Measurements from ENCODE around the gene ANO8.

ANO8 gene

GRCh38 chr19:17340871-17341357, 6.3 kb upstream of the ANO8 start:
- H3K4me3 ChIP-seq (ENCODE audit: low read length): no peak overlapping the region
- no peak overlapping the region for H3K27ac ChIP-seq (ENCODE audit: low read depth, low read length)
- peaks cover 7% of the 10 kb centered on the region for H3K4me1 ChIP-seq (ENCODE audit: control insufficient read depth, insufficient read depth, low read length)
- H3K9ac ChIP-seq (ENCODE audit: low read length): no peak overlapping the region
- no peaks in the 10 kb centered on the region for H3K36me3 ChIP-seq (ENCODE audit: control insufficient read depth, insufficient read depth, low read length)
- H3K27me3 ChIP-seq (ENCODE audit: control insufficient read depth, insufficient read depth, low read length): no peaks in the 10 kb centered on the region

- Histone ChIP-seq H3K9ac (ENCODE audit: low read length) (no peak overlapping the region), H3K4me1 (ENCODE audit: control insufficient read depth, insufficient read depth, low read length) (peaks cover 8% of the 10 kb centered on the region), H3K27me3 (ENCODE audit: control insufficient read depth, insufficient read depth, low read length) (no peaks in the 10 kb centered on the region), H3K4me3 (ENCODE audit: low read length) (no peak overlapping the region), H3K27ac (ENCODE audit: low read depth, low read length) (no peak overlapping the region), H3K36me3 (ENCODE audit: control insufficient read depth, insufficient read depth, low read length) (no peaks in the 10 kb centered on the region)
Observed at GRCh38 chr19:17340302-17340870, 5.7 kb upstream of the ANO8 start.

GRCh38 chr19:17339088-17339741, 4.6 kb upstream of the ANO8 start:
- Histone ChIP-seq H3K4me3 (ENCODE audit: low read length) (no peak overlapping the region), H3K27ac (ENCODE audit: low read depth, low read length) (no peak overlapping the region), H3K27me3 (ENCODE audit: control insufficient read depth, insufficient read depth, low read length) (no peaks in the 10 kb centered on the region), H3K36me3 (ENCODE audit: control insufficient read depth, insufficient read depth, low read length) (no peaks in the 10 kb centered on the region), H3K9ac (ENCODE audit: low read length) (no peak overlapping the region), H3K4me1 (ENCODE audit: control insufficient read depth, insufficient read depth, low read length) (peaks cover 12% of the 10 kb centered on the region)

- Histone ChIP-seq H3K9ac (ENCODE audit: low read length) (no peak overlapping the region), H3K4me1 (ENCODE audit: control insufficient read depth, insufficient read depth, low read length) (peaks cover 12% of the 10 kb centered on the region), H3K27ac (ENCODE audit: low read depth, low read length) (no peak overlapping the region), H3K36me3 (ENCODE audit: control insufficient read depth, insufficient read depth, low read length) (no peaks in the 10 kb centered on the region), H3K4me3 (ENCODE audit: low read length) (peak overlapping the region; percentile 84), H3K27me3 (ENCODE audit: control insufficient read depth, insufficient read depth, low read length) (no peaks in the 10 kb centered on the region)
Observed at GRCh38 chr19:17338433-17339078, 3.9 kb upstream of the ANO8 start.

DNA sequence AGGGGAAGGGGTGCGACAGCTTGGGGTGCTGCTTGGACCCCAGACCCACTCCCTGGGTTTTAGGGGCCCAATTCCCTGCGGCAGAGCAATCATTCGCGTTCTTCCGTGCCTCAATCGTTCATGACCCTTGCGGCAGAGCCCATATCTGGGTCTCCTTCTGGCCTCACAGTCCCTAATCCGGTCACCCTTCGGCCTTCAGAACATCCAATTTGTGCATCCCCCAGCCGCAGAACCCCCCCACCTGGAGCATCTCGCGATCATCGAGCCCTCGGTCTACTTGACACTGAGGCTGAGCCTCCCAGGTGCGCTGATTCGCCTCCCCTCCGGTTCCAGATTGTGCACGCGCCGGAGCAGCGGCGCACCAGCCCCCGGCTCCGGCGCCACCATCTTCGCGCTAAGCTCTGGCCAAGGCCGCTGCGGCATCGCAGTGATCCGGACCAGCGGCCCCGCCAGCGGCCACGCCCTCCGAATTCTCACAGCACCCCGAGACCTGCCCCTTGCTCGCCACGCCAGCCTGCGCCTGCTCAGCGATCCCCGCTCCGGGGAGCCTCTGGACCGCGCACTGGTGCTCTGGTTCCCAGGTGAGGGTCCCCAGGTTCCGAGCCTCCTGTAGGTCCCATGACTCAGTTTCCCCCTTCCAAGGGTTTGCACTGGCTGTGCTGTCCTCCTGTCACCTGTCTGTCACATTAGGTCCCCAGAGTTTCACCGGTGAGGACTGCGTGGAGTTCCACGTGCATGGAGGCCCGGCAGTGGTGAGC, 3.2 kb upstream of the ANO8 start:
- Histone ChIP-seq H3K36me3 (ENCODE audit: control insufficient read depth, insufficient read depth, low read length) (no peaks in the 10 kb centered on the region), H3K27ac (ENCODE audit: low read depth, low read length) (peak overlapping the region; percentile 58), H3K4me1 (ENCODE audit: control insufficient read depth, insufficient read depth, low read length) (peaks cover 12% of the 10 kb centered on the region), H3K4me3 (ENCODE audit: low read length) (peak overlapping the region; percentile 84), H3K9ac (ENCODE audit: low read length) (peak overlapping the region; percentile 89), H3K27me3 (ENCODE audit: control insufficient read depth, insufficient read depth, low read length) (no peaks in the 10 kb centered on the region)

- Histone ChIP-seq H3K4me1 (ENCODE audit: control insufficient read depth, insufficient read depth, low read length) (peaks cover 12% of the 10 kb centered on the region), H3K9ac (ENCODE audit: low read length) (peak within 1 kb of the TSS; percentile 89), H3K27ac (ENCODE audit: low read depth, low read length) (peak within 1 kb of the TSS; percentile 88), H3K4me3 (ENCODE audit: low read length) (peak within 1 kb of the TSS; percentile 84), H3K27me3 (ENCODE audit: control insufficient read depth, insufficient read depth, low read length) (no peaks in the 10 kb centered on the region), H3K36me3 (ENCODE audit: control insufficient read depth, insufficient read depth, low read length) (no peaks in the 10 kb centered on the region)
Observed at GRCh38 chr19:17336872-17337674, 2.4 kb upstream of the ANO8 start, which contains the start of gene GTPBP3. Gene GTPBP3, plus strand, starts transcription at chr19:17337553. Its CDS starts 59 bp downstream, at chr19:17337612.

DNA sequence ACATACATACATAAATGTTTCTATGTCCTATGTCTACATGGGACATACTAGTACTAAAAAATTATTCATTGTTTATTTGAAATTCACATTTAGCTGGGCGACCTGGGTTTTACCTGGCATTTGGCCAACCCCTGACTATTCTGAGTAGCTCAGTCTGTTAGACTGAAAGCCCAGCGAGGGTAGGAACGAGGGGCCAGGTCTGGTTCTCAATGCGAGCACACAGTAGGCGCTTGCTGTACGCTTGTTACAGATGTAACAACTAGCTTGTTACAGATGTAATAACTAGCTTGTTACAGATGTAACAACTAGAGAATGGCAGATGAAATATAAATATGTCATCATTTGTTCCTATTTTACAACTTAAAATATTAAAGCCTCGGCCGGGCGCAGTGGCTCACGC, 920 bp upstream of the ANO8 start:
- peaks cover 12% of the 10 kb centered on the region for H3K4me1 ChIP-seq (ENCODE audit: control insufficient read depth, insufficient read depth, low read length)
- H3K27me3 ChIP-seq (ENCODE audit: control insufficient read depth, insufficient read depth, low read length): no peaks in the 10 kb centered on the region
- no peak overlapping the region for H3K9ac ChIP-seq (ENCODE audit: low read length)
- H3K4me3 ChIP-seq (ENCODE audit: low read length): peak overlapping the region; percentile 79
- no peak overlapping the region for H3K27ac ChIP-seq (ENCODE audit: low read depth, low read length)
- H3K36me3 ChIP-seq (ENCODE audit: control insufficient read depth, insufficient read depth, low read length): no peaks in the 10 kb centered on the region

DNA sequence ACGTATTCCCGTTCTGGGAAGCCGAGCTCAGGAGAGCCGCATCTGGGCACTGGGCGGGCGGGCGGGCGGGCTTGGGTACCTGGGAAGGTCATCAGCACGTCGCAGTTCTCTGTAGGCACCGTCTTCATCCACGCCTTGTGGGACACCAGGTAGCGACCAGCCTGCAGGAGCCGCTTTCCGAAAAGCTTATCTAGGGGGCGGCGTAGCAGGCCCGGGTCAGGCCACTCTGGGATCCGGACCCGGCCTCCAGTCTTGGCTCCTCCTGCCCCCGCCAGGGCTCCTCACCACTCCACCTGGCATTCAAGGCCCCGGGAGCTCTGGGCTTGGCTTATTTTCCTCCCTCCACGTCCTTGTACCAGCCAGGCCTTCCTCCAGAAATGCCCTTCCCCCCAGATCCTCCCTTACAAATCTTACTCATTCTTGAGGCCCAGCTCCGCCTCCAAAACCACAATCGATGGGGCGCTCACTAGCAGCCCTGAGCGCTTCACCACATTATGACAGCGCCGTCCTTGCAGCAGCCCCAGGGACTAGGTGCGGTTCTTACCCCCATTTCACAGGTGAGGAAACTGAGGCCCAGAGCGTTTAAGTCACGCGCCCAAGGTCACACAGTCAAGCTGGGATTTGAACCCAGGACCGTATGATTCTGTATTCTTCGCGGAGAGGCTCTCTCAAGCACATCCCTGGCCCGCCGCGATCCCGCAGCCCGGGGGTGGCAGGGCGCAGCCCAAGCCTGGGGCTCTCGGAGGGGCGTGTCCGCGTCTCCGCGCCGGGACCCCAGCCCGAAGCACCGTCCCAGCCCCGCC, 843 bp downstream of the ANO8 start:
- Histone ChIP-seq H3K36me3 (ENCODE audit: control insufficient read depth, insufficient read depth, low read length) (no peaks in the 10 kb centered on the region), H3K9ac (ENCODE audit: low read length) (no peak overlapping the region), H3K4me3 (ENCODE audit: low read length) (peak overlapping the region; percentile 79), H3K27me3 (ENCODE audit: control insufficient read depth, insufficient read depth, low read length) (peaks cover 10% of the 10 kb centered on the region), H3K27ac (ENCODE audit: low read depth, low read length) (no peak overlapping the region), H3K4me1 (ENCODE audit: control insufficient read depth, insufficient read depth, low read length) (peaks cover 12% of the 10 kb centered on the region)

DNA sequence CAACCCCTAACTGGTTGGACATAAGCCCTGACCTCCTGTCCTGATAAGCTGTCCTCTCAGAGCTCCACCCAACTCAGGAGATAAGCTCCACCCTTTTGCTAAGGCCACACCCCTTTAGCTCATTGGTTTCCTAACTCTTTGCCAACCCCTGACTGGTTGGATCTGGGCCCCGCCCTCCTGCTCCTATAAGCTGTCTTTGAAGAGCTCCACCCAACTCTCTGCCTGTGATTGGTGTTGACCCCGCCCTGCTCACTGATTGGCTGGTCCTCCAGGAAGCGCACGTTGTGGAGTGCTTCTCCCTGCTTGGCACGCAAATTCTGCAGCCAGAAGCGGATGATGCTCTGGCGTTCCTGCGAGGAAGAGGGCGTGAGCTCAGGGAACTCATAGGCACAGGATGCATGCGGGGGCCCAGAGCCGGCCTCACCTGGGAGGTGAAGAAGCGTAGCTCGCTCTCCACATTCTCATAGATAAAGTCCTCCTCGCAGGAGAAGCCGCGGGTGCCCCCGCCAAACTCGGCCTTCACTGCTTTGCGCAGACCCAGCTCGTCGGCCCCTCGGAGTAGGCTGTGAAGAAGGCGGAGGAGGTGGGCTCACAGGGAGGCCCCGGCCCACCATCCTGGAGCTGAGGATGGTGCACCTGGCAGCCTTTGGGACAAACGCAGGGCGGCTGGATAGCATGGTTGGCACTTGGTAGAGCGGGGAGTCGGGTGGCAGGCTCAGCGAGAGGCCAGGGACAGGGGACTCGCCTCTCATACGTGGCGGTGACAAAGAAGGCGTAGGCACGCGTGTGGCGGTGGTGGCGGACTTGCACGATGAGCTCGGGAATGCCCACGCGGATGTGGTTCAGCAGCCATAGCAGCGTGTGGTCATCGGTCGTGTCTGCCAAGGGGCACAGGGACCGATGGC, 1.7 kb downstream of the ANO8 start:
- peaks cover 11% of the 10 kb centered on the region for H3K4me1 ChIP-seq (ENCODE audit: control insufficient read depth, insufficient read depth, low read length)
- peaks cover 10% of the 10 kb centered on the region for H3K27me3 ChIP-seq (ENCODE audit: control insufficient read depth, insufficient read depth, low read length)
- H3K9ac ChIP-seq (ENCODE audit: low read length): no peak overlapping the region
- no peaks in the 10 kb centered on the region for H3K36me3 ChIP-seq (ENCODE audit: control insufficient read depth, insufficient read depth, low read length)
- no peak overlapping the region for H3K4me3 ChIP-seq (ENCODE audit: low read length)
- no peak overlapping the region for H3K27ac ChIP-seq (ENCODE audit: low read depth, low read length)

DNA sequence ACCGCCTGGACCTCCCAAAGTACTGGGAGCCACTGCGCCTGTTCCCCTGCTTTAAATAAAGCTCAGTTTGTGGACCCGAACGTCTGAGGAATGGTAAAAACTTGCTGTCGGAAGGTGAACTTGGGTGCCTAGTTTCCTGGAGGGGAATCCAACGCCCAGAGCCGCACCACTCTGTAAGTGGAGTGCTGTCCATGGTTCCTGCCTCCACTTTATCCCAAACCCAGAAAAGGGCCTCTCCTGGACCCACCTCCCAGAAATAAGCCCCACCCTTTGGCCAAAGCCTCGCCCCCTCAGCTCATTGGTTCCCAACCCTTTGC, 2.3 kb downstream of the ANO8 start:
- Histone ChIP-seq H3K27ac (ENCODE audit: low read depth, low read length) (no peak overlapping the region), H3K4me3 (ENCODE audit: low read length) (no peak overlapping the region), H3K9ac (ENCODE audit: low read length) (no peak overlapping the region), H3K4me1 (ENCODE audit: control insufficient read depth, insufficient read depth, low read length) (peaks cover 8% of the 10 kb centered on the region), H3K36me3 (ENCODE audit: control insufficient read depth, insufficient read depth, low read length) (no peaks in the 10 kb centered on the region), H3K27me3 (ENCODE audit: control insufficient read depth, insufficient read depth, low read length) (peaks cover 10% of the 10 kb centered on the region)

All from rectal smooth muscle tissue (tissue), 1 donor.